Measurements from ENCODE around the gene MBLAC1. TPM values are rescaled to one million over a fixed set of nuclear protein-coding genes. Genes with fewer than 3 reads are reported as not detected.

The MBLAC1 gene
- polyA plus RNA-seq, 1 donor from 2014 or later = 6.4 TPM

GRCh38 chr7:100099452-100099851 is 27.3 kb upstream of the MBLAC1 start:
- no peak overlapping the region for H2AFZ ChIP-seq (ENCODE audit: low read depth, low read length)
- H3K4me3 ChIP-seq (ENCODE audit: low read length) = peak overlapping the region; percentile 78
- H3K4me2 ChIP-seq (ENCODE audit: low read length) = peak overlapping the region; percentile 81
- peaks cover 14% of the 10 kb centered on the region for H3K36me3 ChIP-seq (ENCODE audit: insufficient read depth, low read length)
- H3K27ac ChIP-seq (ENCODE audit: low read length) = peak overlapping the region; percentile 95
- H3K27me3 ChIP-seq (ENCODE audit: insufficient read depth, low read depth, low read length) = no peaks in the 10 kb centered on the region
- no peaks in the 10 kb centered on the region for H4K20me1 ChIP-seq (ENCODE audit: insufficient read depth)
- H3K9me2 ChIP-seq (ENCODE audit: insufficient read depth, low read length) = no peaks in the 10 kb centered on the region
- H3F3A ChIP-seq (ENCODE audit: insufficient read depth, low read length, poor library complexity, severe bottlenecking) = no peaks in the 10 kb centered on the region
- TF ChIP-seq SMC3 (conservative IDR thresholded peaks at IDR 0.05; ENCODE audit: poor library complexity) = no peak
- H3K9me3 ChIP-seq (ENCODE audit: low read length) = no peaks in the 10 kb centered on the region
- H3K9ac ChIP-seq (ENCODE audit: low read length) = peak overlapping the region; percentile 93
- H3K79me2 ChIP-seq (replicated peaks; ENCODE audit: insufficient read depth, low read length) = peaks cover 26% of the 10 kb centered on the region

- Histone ChIP-seq H3F3A (ENCODE audit: insufficient read depth, low read length, poor library complexity, severe bottlenecking) (no peaks in the 10 kb centered on the region), H3K36me3 (ENCODE audit: insufficient read depth, low read length) (peaks cover 12% of the 10 kb centered on the region), H3K4me2 (ENCODE audit: low read length) (no peak overlapping the region), H3K27ac (ENCODE audit: low read length) (peak overlapping the region; percentile 95), H3K79me2 (replicated peaks; ENCODE audit: insufficient read depth, low read length) (peaks cover 26% of the 10 kb centered on the region), H3K4me3 (ENCODE audit: low read length) (peak overlapping the region; percentile 78), H3K9me3 (ENCODE audit: low read length) (no peaks in the 10 kb centered on the region), H3K27me3 (ENCODE audit: insufficient read depth, low read depth, low read length) (no peaks in the 10 kb centered on the region), H3K9ac (ENCODE audit: low read length) (peak overlapping the region; percentile 93), H2AFZ (ENCODE audit: low read depth, low read length) (peak overlapping the region; percentile 62), H3K9me2 (ENCODE audit: insufficient read depth, low read length) (no peaks in the 10 kb centered on the region), H4K20me1 (ENCODE audit: insufficient read depth) (no peaks in the 10 kb centered on the region)
- TF ChIP-seq SMC3 (conservative IDR thresholded peaks at IDR 0.05; ENCODE audit: poor library complexity) (peak; percentile 33), EZH2 (IDR thresholded peaks at IDR 0.05; ENCODE audit: borderline replicate concordance, insufficient read depth, low read length, poor library complexity, severe bottlenecking) (no peak), EP300 (conservative IDR thresholded peaks at IDR 0.05; ENCODE audit: poor library complexity, severe bottlenecking) (peak; percentile 78), MXI1 (conservative IDR thresholded peaks at IDR 0.05; ENCODE audit: poor library complexity, severe bottlenecking) (peak; percentile 86), RAD21 (conservative IDR thresholded peaks at IDR 0.05) (no peak), POLR2AphosphoS5 (IDR thresholded peaks at IDR 0.05) (peak; percentile 76), CTCF (IDR thresholded peaks at IDR 0.05; ENCODE audit: poor library complexity, severe bottlenecking) (no peak), REST (IDR thresholded peaks at IDR 0.05; ENCODE audit: borderline replicate concordance) (no peak), TAF1 (IDR thresholded peaks at IDR 0.05; ENCODE audit: low read depth) (peak; percentile 66)
These were observed 26.2 kb upstream of the MBLAC1 start for GRCh38 chr7:100100420-100101015.

Data from neural cell (in vitro differentiated cells).